Lower lobe of right lung (tissue), 2 donors: ENCODE data around the gene MYO5B. TPM values are rescaled to one million over a fixed set of nuclear protein-coding genes. Genes with fewer than 3 reads are reported as not detected.

ENCODE experiments used
- ATAC-seq, 2 donors: fragments of 200-7000 bp; cut with Tn5 transposase; one replicate each; pipeline ENCODE4 v1.9.1; 2020 to 2022; ENCODE audit warnings: mild to moderate bottlenecking in 2 of 2, moderate library complexity in 2 of 2
- DNase-seq: peaks from one replicate; pipeline ENCODE4 v3.0.0-alpha.2; 2020
- H3K27ac ChIP-seq: fragments of 200-600 bp; one replicate; pipeline ENCODE4 v1.8.0; 2022
- H3K27me3 ChIP-seq: fragments of 200-600 bp; one replicate; pipeline ENCODE4 v1.8.0; 2022; ENCODE audit warnings: low read depth
- H3K36me3 ChIP-seq: fragments of 200-600 bp; one replicate; pipeline ENCODE4 v1.8.0; 2022; ENCODE audit warnings: mild to moderate bottlenecking
- H3K4me1 ChIP-seq: fragments of 200-600 bp; one replicate; pipeline ENCODE4 v1.8.0; 2022
- H3K4me3 ChIP-seq: fragments of 200-600 bp; one replicate; pipeline ENCODE4 v1.8.0; 2022; ENCODE audit warnings: mild to moderate bottlenecking
- H3K9me3 ChIP-seq: fragments of 200-600 bp; one replicate; pipeline ENCODE4 v1.8.0; 2022
- intact Hi-C: fragments of 100-400 bp; cut with DNase I; formaldehyde crosslinking; loops from one replicate; pipeline ENCODE4 v1.11.0; 2022
- total RNA-seq: library from RNA; stranded (reverse); fragmentation: NEBNext Ultra II Directional; extraction: Animal tissue kit (Norgen Biotek cat#: 25700); gene quantifications from one replicate; pipeline ENCODE4 v1.2.1, GENCODE V29; 2021
- TF ChIP-seq, protein P1 (sequence below): fragments of 200-600 bp; IDR thresholded peaks from one replicate; pipeline ENCODE4 v1.8.0; 2022; ENCODE audit warnings: antibody characterized with exemption, mild to moderate bottlenecking
- donor health status: DM: no; HTN: yes; CAD: no; lungs with severe emphysema.

MYO5B gene
- total RNA-seq, 1 donor from 2014 or later, result 23.3 TPM

DNA sequence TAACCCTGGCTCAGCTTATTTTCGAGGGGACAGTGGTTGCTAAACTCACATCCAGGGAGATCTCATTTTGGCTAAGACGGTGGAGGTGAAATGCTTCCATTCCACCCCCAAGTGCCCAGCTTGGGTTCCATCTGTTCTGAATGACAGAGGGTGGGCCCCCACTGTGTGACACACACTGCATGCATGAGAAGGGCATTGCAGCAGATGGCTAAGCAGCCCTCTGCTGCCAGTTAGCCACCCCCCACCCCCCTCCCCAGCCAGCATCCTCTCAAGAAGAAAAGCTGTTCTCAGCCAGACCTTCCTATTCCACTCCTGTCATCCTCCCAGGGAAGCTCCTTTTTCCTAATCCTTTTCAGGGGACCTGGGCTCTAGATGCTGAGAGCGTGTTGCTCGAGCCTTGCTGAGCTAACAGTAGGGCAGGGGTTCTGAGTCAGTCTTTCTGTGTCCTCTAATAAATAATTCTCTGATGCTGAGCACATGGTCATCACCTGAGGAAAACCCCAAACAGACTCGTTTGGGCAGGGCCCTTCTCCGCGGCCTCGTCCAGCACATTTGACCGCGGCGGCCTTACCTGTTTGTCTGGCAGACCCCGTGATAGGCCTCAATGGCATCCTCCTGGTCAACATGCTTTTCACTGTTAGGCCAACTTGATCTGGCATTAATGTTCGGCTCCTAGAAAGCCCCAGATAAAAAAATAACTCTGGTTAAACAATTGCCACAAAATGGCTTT is 332.1 kb downstream of the MYO5B start:
- Histone ChIP-seq H3K36me3 (no peaks in the 10 kb centered on the region), H3K4me3 (no peak overlapping the region), H3K27ac (no peak overlapping the region), H3K27me3 (no peaks in the 10 kb centered on the region), H3K9me3 (no peaks in the 10 kb centered on the region), H3K4me1 (peaks cover 14% of the 10 kb centered on the region)
- TF ChIP-seq, protein P1, sequence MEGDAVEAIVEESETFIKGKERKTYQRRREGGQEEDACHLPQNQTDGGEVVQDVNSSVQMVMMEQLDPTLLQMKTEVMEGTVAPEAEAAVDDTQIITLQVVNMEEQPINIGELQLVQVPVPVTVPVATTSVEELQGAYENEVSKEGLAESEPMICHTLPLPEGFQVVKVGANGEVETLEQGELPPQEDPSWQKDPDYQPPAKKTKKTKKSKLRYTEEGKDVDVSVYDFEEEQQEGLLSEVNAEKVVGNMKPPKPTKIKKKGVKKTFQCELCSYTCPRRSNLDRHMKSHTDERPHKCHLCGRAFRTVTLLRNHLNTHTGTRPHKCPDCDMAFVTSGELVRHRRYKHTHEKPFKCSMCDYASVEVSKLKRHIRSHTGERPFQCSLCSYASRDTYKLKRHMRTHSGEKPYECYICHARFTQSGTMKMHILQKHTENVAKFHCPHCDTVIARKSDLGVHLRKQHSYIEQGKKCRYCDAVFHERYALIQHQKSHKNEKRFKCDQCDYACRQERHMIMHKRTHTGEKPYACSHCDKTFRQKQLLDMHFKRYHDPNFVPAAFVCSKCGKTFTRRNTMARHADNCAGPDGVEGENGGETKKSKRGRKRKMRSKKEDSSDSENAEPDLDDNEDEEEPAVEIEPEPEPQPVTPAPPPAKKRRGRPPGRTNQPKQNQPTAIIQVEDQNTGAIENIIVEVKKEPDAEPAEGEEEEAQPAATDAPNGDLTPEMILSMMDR, result no peak
- no peak for DNase-seq
- no peak for ATAC-seq
- intact Hi-C loops, result no loop called here

DNA sequence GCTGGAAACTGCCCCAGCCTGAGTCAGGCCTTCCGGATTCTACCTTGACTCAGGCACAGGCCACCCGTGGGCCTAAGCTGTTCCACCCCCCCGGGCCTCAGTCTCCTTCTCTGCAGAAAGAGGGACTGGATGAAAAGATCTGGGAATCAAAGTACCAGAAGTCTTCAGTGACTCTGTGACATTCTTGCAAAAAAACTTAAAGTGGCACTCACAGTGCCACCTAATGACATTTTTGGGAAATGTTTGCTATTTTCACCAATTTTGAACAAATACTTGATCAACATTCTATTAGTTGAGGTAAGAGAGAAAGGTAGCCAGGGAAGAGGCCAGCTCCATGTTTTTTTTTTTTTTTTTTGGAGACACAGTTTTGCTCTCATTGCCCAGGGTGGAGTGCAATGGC is 333.3 kb downstream of the MYO5B start:
- TF ChIP-seq, protein P1, result peak; percentile 34
- Histone ChIP-seq H3K9me3 (no peaks in the 10 kb centered on the region), H3K27ac (no peak overlapping the region), H3K27me3 (no peaks in the 10 kb centered on the region), H3K4me1 (peaks cover 14% of the 10 kb centered on the region), H3K4me3 (no peak overlapping the region), H3K36me3 (no peaks in the 10 kb centered on the region)
- DNase-seq (no peak), ATAC-seq (no peak)
- intact Hi-C loops, result no loop called here

DNA sequence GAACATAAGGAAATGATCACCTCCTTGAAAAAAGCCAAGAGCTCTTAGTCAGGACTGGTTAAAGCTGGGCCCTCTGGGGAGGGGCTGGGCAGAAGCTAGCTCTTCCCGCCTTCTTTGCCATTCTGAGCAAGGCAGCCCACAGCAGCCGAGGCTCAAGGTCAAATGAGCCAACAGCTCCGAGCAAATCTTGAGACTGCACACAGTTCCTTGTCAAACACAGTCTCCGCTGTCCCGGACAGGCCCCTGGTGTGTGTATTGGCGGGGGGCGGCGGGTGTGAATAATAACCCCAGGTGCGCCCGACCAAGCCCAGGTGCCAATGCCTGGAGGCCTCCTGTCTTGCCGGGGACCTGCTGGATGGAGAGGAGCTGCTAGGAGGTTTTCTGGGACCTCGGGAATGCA is 335.2 kb downstream of the MYO5B start:
- Histone ChIP-seq H3K27me3 (no peaks in the 10 kb centered on the region), H3K4me3 (no peak overlapping the region), H3K36me3 (no peaks in the 10 kb centered on the region), H3K27ac (peak overlapping the region; percentile 59), H3K4me1 (peaks cover 14% of the 10 kb centered on the region), H3K9me3 (no peaks in the 10 kb centered on the region)
- TF ChIP-seq, protein P1, result no peak
- ATAC-seq (peak in 1 of 2 donors; percentile 38), DNase-seq (no peak)
- intact Hi-C loops, result no loop called here

DNA sequence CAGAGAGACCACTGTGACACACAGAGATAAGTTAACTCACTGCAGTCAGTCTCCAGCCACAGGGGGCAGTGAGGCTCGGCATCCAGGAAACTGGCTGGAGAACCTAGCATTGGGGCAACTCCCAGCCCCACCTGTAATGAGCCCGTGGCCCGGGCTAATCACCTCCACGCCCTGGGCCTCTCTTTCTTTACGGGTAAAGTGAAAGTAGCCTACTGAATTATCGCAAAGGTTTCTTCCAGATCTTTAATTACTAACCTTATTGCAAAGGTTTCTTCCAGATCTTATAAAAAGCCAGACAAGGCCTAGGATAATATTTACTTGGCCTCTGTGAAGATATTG is 336.0 kb downstream of the MYO5B start:
- intact Hi-C loops, result no loop called here
- Histone ChIP-seq H3K27ac (peak overlapping the region; percentile 59), H3K36me3 (no peaks in the 10 kb centered on the region), H3K4me3 (no peak overlapping the region), H3K9me3 (no peaks in the 10 kb centered on the region), H3K27me3 (no peaks in the 10 kb centered on the region), H3K4me1 (peaks cover 14% of the 10 kb centered on the region)
- peak; percentile 50 to 82 for ATAC-seq
- no peak for DNase-seq
- TF ChIP-seq, protein P1, result peak; percentile 27

DNA sequence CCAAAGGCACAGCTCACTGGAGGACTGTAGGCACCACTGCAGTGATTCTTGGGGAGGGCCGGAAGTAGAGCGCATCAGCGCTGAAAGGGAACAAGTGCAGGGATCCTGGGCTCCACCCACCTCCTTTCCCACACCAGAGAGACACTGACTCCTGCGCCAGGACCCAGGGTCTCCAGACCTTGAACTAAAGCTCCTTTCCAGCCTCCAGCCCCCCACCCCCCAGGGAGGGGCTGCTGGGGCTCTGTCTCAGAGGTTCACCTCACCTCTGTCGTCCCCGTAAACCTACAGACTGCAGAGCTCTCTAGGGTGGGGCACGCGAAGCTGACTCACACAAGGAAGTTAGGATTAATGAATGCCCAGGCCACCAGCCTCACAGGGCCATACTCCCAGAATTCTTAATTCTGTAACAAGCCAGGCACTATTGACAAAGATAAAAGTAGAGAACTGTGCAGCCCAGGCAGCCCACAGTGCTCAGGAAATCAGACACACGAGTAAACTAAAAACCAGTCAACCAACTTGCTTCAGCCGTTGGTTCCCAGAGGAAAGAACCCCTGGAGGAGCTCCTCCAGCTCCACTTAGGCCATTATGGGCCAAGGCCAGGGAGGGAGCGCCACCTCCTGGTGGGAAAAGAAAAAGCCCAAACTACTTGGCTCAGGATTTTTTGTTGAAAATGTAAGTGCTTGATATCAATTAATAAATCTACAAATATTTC is 336.5 kb downstream of the MYO5B start:
- DNase-seq (peak; percentile 66), ATAC-seq (peak; percentile 84 to 87)
- H3K27ac ChIP-seq, result peak overlapping the region; percentile 59
- TF ChIP-seq, protein P1, result peak; percentile 93
- H3K9me3 ChIP-seq, result no peaks in the 10 kb centered on the region
- H3K36me3 ChIP-seq, result no peaks in the 10 kb centered on the region
- H3K4me3 ChIP-seq, result no peak overlapping the region
- H3K27me3 ChIP-seq, result no peaks in the 10 kb centered on the region
- H3K4me1 ChIP-seq, result peaks cover 14% of the 10 kb centered on the region
- intact Hi-C loops, result no loop called here
